Endothelial cell of umbilical vein (primary cell): Measurements from ENCODE around the gene TERT. TPM values are rescaled to one million over a fixed set of nuclear protein-coding genes. Genes with fewer than 3 reads are reported as not detected.

Source experiments
- BruUV-seq: library from RNA; stranded (reverse); fragments of 400-500 nt; replicated peaks from 2 replicates; lab custom pipeline; 2021; lab: Mats Ljungman, UMichigan
- CTCF ChIA-PET: fragments of 300-600, 350-600 bp; sonication (Branson Sonifier 250); formaldehyde crosslinking; loops from one replicate; lab custom pipeline; 2021; ENCODE audit warnings: antibody characterized with exemption, inconsistent platforms; lab: Charles Lee
- POLR2A ChIA-PET: fragments of 300-600, 350-600 bp; sonication (Branson Sonifier 250); formaldehyde crosslinking; loops from one replicate; lab custom pipeline; 2021; ENCODE audit warnings: antibody characterized with exemption, inconsistent platforms; lab: Charles Lee
- DNase-seq: peaks from one replicate; pipeline ENCODE4 v3.0.0-alpha.2; 2011; ENCODE audit warnings: low read depth, low spot score
- FAIRE-seq: peaks from 2 replicates; lab custom pipeline; 2011; peaks lifted over from hg19 to GRCh38; lab: Jason Lieb, UNC
- H2AFZ ChIP-seq: 2 replicates; pipeline ENCODE4 v1.6.0; 2012; ENCODE audit warnings: low read depth, low read length, control low read depth, inconsistent platforms
- H3K27ac ChIP-seq: 2 replicates; pipeline ENCODE4 v1.5.1; 2011; ENCODE audit warnings: low read depth, mild to moderate bottlenecking, control low read depth, low read length, moderate library complexity; ENCODE audit not compliant: insufficient read depth
- H3K27me3 ChIP-seq, 2 experiments: 2 replicates each; pipeline versions ENCODE4 v1.6.0 to v1.6.1; 2011; ENCODE audit warnings: low read length in 2 of 2, mixed read lengths in 1 of 2; ENCODE audit not compliant: control insufficient read depth in 2 of 2, insufficient read depth in 2 of 2
- H3K36me3 ChIP-seq, 2 experiments: 2 replicates in 1 of 2; 3 replicates in 1 of 2; pipeline ENCODE4 v1.5.1; 2011; ENCODE audit warnings: low read length in 2 of 2, mild to moderate bottlenecking in 1 of 2, moderate library complexity in 1 of 2; ENCODE audit not compliant: control insufficient read depth in 2 of 2, insufficient read depth in 2 of 2; ENCODE audit errors: extremely low read depth in 1 of 2
- H3K4me1 ChIP-seq: 3 replicates; pipeline ENCODE4 v1.5.1; 2011; ENCODE audit warnings: mild to moderate bottlenecking, low read length; ENCODE audit not compliant: control insufficient read depth, insufficient read depth; ENCODE audit errors: extremely low read depth
- H3K4me2 ChIP-seq: 2 replicates; pipeline ENCODE4 v1.6.1; 2011; ENCODE audit warnings: low read length, control low read depth, mixed read lengths; ENCODE audit not compliant: insufficient read depth
- H3K4me3 ChIP-seq, 3 experiments: fragments of 200-600 bp in 1 of 3; sonication (generic), shearing (Covaris generic) in 1 of 3; replicated peaks in 1 of 3; 2 replicates each; pipeline ENCODE4 v1.5.1; 2011 to 2016; ENCODE audit warnings: control low read depth in 3 of 3, low read length in 3 of 3, mild to moderate bottlenecking in 2 of 3, inconsistent platforms in 1 of 3, low read depth in 1 of 3, moderate library complexity in 1 of 3; ENCODE audit not compliant: insufficient read depth in 1 of 3
- H3K79me2 ChIP-seq: 2 replicates; pipeline ENCODE4 v1.6.0; 2012; ENCODE audit warnings: low read length, inconsistent platforms; ENCODE audit not compliant: control insufficient read depth, insufficient read depth
- H3K9ac ChIP-seq: replicated peaks from 2 replicates; pipeline ENCODE3; 2011; ENCODE audit warnings: low read length, control low read depth; ENCODE audit not compliant: insufficient read depth; ENCODE audit errors: extremely low read depth
- H3K9me1 ChIP-seq: replicated peaks from 3 replicates; pipeline ENCODE4 v1.6.0; 2011; ENCODE audit warnings: mild to moderate bottlenecking, low read length; ENCODE audit not compliant: control insufficient read depth, insufficient read depth; ENCODE audit errors: extremely low read depth
- H3K9me3 ChIP-seq: replicated peaks from 2 replicates; pipeline ENCODE4 v1.5.1; 2012; ENCODE audit warnings: low read length, inconsistent platforms; ENCODE audit not compliant: control insufficient read depth, insufficient read depth
- H4K20me1 ChIP-seq: replicated peaks from 2 replicates; pipeline ENCODE3; 2011; ENCODE audit warnings: mild to moderate bottlenecking, low read length; ENCODE audit not compliant: control insufficient read depth, insufficient read depth; ENCODE audit errors: extremely low read depth
- EZH2 ChIP-seq: IDR thresholded peaks from 2 replicates; pipeline ENCODE4 v1.6.1; 2012; ENCODE audit warnings: borderline replicate concordance, low read depth, mild to moderate bottlenecking, moderate library complexity, low read length, inconsistent platforms; ENCODE audit not compliant: severe bottlenecking
- FOS ChIP-seq: IDR thresholded peaks from 2 replicates; pipeline ENCODE4 v1.6.1; 2011; ENCODE audit warnings: mild to moderate bottlenecking, low read length, moderate library complexity, borderline replicate concordance; ENCODE audit not compliant: insufficient read depth
- GATA2 ChIP-seq: IDR thresholded peaks from 2 replicates; pipeline ENCODE4 v1.7.0; 2011; ENCODE audit warnings: low read depth, mild to moderate bottlenecking, moderate library complexity, mixed read lengths, low read length; ENCODE audit not compliant: insufficient read length, insufficient read depth
- JUN ChIP-seq: IDR thresholded peaks from 2 replicates; pipeline ENCODE4 v1.6.1; 2011; ENCODE audit warnings: borderline replicate concordance, low read depth; ENCODE audit not compliant: insufficient read length, insufficient read depth
- POLR2A ChIP-seq: IDR thresholded peaks from 2 replicates; pipeline ENCODE4 v1.6.1; 2012; ENCODE audit warnings: low read depth, mild to moderate bottlenecking, control low read depth, low read length
- dilution Hi-C: fragments of 300-500 bp; cut with MboI; formaldehyde crosslinking; loops from one replicate; pipeline ENCODE4 v1.15.0; 2019; ENCODE audit warnings: low sequenced_read_pairs; ENCODE audit not compliant: extremely low pct_ligation_motif_present
- intact Hi-C: fragments of 100-400 bp; cut with micrococcal nuclease; formaldehyde crosslinking; loops from one replicate; pipeline ENCODE4 v1.10.0; 2022
- microRNA-seq: library from miRNA; unstranded; fragments of <30 nt; microRNA quantifications from one replicate; pipeline ENCODE4 v1.2.0, GENCODE V29; 2021; ENCODE audit warnings: borderline number of aligned reads, borderline replicate concordance
- polyA plus RNA-seq, 4 experiments: library from polyadenylated mRNA; depleted of rRNA in 3 of 4; stranded (reverse) in 3 of 4; unstranded in 1 of 4; fragments of >200 nt; gene quantifications; 2 replicates each; pipeline versions ENCODE4 v1.2.1 to v1.2.3, GENCODE V29; 2011 to 2012; ENCODE audit warnings: missing spikeins in 1 of 4
- small RNA-seq: library from RNA; depleted of rRNA; stranded (forward); fragments of <200 nt; gene quantifications from one replicate; pipeline ENCODE3, GENCODE V24; 2012; ENCODE audit warnings: low replicate concordance, low read depth; ENCODE audit not compliant: insufficient read depth, insufficient read length
- total RNA-seq: library from RNA; stranded (reverse); gene quantifications from 2 replicates; pipeline ENCODE4 v1.2.3, GENCODE V29; 2021
- TF ChIP-seq, protein P1 (sequence below), 2 donors: IDR thresholded peaks; 1 replicate in 1 of 2; 2 replicates in 1 of 2; pipeline ENCODE4 v1.5.1; 2011; ENCODE audit warnings: low read length in 2 of 2, mild to moderate bottlenecking in 2 of 2, moderate library complexity in 2 of 2, control low read depth in 1 of 2, inconsistent platforms in 1 of 2, low read depth in 1 of 2; ENCODE audit not compliant: insufficient read depth in 1 of 2; ENCODE audit errors: extremely low read depth in 1 of 2

The TERT gene
- total and polyA plus RNA-seq, 2 donors (not counting 3 experiments of a cell fraction or from before 2014, with no cell fraction given): 0.04 TPM; not detected in 1

DNA sequence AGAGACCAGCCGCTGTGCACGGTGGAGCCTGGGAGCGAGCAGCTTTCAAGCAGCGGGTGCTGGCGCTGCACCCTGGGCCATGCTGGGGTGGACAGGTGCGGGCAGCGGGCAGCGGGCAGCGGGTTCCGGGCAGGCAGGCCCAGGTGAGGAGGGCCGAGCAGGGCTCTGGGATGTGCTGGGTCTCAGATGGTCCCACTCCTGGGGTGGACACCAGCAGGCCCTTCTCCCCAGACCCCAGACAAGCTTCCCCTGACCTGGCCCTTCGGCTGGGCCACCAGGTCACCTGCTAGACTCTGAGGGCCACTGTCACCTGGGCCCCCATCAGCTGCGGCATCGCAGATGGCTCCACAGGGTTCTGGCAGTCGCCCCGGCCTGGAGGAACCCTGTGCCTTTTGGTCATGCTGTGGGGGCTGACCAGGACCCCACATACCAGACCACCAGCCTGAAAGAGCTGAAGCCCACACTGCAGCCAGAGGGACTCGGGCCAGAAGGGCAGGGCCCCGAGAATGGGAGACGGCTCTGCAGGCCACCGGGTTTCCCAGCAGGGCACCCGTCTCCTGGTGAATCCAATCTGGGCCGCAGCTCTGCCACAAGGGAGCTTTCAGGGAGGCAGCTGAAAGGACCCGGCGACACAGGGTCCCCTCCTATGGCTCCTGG is 91.4 kb downstream of the TERT start:
- FAIRE-seq (no peak), DNase-seq (no peak)
- H3K4me1 ChIP-seq: no peaks in the 10 kb centered on the region
- no TSS peak for BruUV-seq
- no peak overlapping the region for H3K9ac ChIP-seq
- no peak overlapping the region for H3K27ac ChIP-seq
- no peak overlapping the region for H3K4me3 ChIP-seq
- intact Hi-C loops: no loop called here
- dilution Hi-C loops: no loop called here
- no peak for TF ChIP-seq EZH2
- TF ChIP-seq GATA2: no peak
- no peak for TF ChIP-seq POLR2A
- TF ChIP-seq, protein P1, sequence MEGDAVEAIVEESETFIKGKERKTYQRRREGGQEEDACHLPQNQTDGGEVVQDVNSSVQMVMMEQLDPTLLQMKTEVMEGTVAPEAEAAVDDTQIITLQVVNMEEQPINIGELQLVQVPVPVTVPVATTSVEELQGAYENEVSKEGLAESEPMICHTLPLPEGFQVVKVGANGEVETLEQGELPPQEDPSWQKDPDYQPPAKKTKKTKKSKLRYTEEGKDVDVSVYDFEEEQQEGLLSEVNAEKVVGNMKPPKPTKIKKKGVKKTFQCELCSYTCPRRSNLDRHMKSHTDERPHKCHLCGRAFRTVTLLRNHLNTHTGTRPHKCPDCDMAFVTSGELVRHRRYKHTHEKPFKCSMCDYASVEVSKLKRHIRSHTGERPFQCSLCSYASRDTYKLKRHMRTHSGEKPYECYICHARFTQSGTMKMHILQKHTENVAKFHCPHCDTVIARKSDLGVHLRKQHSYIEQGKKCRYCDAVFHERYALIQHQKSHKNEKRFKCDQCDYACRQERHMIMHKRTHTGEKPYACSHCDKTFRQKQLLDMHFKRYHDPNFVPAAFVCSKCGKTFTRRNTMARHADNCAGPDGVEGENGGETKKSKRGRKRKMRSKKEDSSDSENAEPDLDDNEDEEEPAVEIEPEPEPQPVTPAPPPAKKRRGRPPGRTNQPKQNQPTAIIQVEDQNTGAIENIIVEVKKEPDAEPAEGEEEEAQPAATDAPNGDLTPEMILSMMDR (IDR thresholded peaks at IDR 0.05; ENCODE audit: extremely low read depth in 1 of 2, insufficient read depth in 1 of 2, low read depth in 1 of 2, low read length in 2 of 2): no peak
- no peak for TF ChIP-seq JUN
- no peak for TF ChIP-seq FOS
- H2AFZ ChIP-seq: no peak overlapping the region
- no peaks in the 10 kb centered on the region for H4K20me1 ChIP-seq
- no peaks in the 10 kb centered on the region for H3K79me2 ChIP-seq
- no peaks in the 10 kb centered on the region for H3K36me3 ChIP-seq
- no peaks in the 10 kb centered on the region for H3K27me3 ChIP-seq
- POLR2A ChIA-PET: no interaction called here
- no peaks in the 10 kb centered on the region for H3K9me3 ChIP-seq
- H3K4me2 ChIP-seq: no peak overlapping the region
- no peaks in the 10 kb centered on the region for H3K9me1 ChIP-seq
- CTCF ChIA-PET: interaction anchor here (0.7 kb wide), 1 partner anchor 249 kb away, joined by 3 read pairs; no protein-coding TSS in a partner anchor

Small RNA genes lying within 50 kb of the gene (microRNA-seq; reads per million reads assigned to microRNA genes)
- gene MIR4457: not detected

Small RNA genes lying within 50 kb of the gene (small RNA-seq; reads per million reads assigned to genes)
- not detected for gene MIR4457

Other genes with a start within 250 kb of the TERT start
- gene SLC12A7, start 183.0 kb downstream of the TERT start, total RNA-seq: 28.7 and 38.8 TPM in 2 replicates
- 16.4 and 20.3 TPM in 2 replicates for gene SLC12A7, start 183.0 kb downstream of the TERT start, polyA plus RNA-seq
- gene SLC6A19, start 93.5 kb downstream of the TERT start, total RNA-seq: not detected in 2 replicates
- not detected in 2 replicates for gene SLC6A19, start 93.5 kb downstream of the TERT start, polyA plus RNA-seq
- not detected in 2 replicates for gene SLC6A18, start 69.7 kb downstream of the TERT start, total RNA-seq
- not detected in 2 replicates for gene SLC6A18, start 69.7 kb downstream of the TERT start, polyA plus RNA-seq
- 113 and 116 TPM in 2 replicates for gene CLPTM1L, start 50.0 kb upstream of the TERT start, total RNA-seq
- 189 and 191 TPM in 2 replicates for gene CLPTM1L, start 50.0 kb upstream of the TERT start, polyA plus RNA-seq
- not detected in 2 replicates for gene SLC6A3, start 150.4 kb upstream of the TERT start, total RNA-seq
- gene SLC6A3, start 150.4 kb upstream of the TERT start, polyA plus RNA-seq: not detected in 2 replicates
- gene LPCAT1, start 228.9 kb upstream of the TERT start, total RNA-seq: 49.2 and 57.2 TPM in 2 replicates
- gene LPCAT1, start 228.9 kb upstream of the TERT start, polyA plus RNA-seq: 27.7 and 28.9 TPM in 2 replicates